HG03442 (cell line): ENCODE data around the gene GADD45GIP1.
"Not testable (repeated sequence)": the region's sequence is repeated elsewhere in the genome, so short reads cannot be mapped to it uniquely, and the experiment has no call there.

ENCODE experiments used
- ATAC-seq: cut with Tn5 transposase; IDR thresholded peaks from one replicate; pipeline ENCODE4 v1.9.1; 2021; ENCODE audit warnings: mild to moderate bottlenecking, moderate library complexity; ENCODE audit not compliant: unreplicated experiment

GADD45GIP1 gene

GRCh38 chr19:12990431-12990830, 33.4 kb upstream of the GADD45GIP1 start:
- no peak for ATAC-seq

- ATAC-seq: no peak
Measured at GRCh38 chr19:12987781-12988180, 30.8 kb upstream of the GADD45GIP1 start.

- no peak for ATAC-seq
Measured at GRCh38 chr19:12987190-12987589, 30.2 kb upstream of the GADD45GIP1 start.

- no peak for ATAC-seq
Measured at GRCh38 chr19:12986726-12987125, 29.7 kb upstream of the GADD45GIP1 start.

- ATAC-seq: no peak
Measured at GRCh38 chr19:12985049-12985776, 28.2 kb upstream of the GADD45GIP1 start.

GRCh38 chr19:12984683-12985048, 27.6 kb upstream of the GADD45GIP1 start:
- no peak for ATAC-seq

- no peak for ATAC-seq
Measured at GRCh38 chr19:12984143-12984627, 27.2 kb upstream of the GADD45GIP1 start.

GRCh38 chr19:12983542-12984142, 26.6 kb upstream of the GADD45GIP1 start:
- peak; percentile 55 for ATAC-seq

GRCh38 chr19:12983091-12983490, 26.1 kb upstream of the GADD45GIP1 start:
- ATAC-seq: no peak

- no peak for ATAC-seq
Measured at GRCh38 chr19:12982648-12983047, 25.6 kb upstream of the GADD45GIP1 start.

- ATAC-seq: no peak
Measured at GRCh38 chr19:12979974-12980373, 23.0 kb upstream of the GADD45GIP1 start.

- ATAC-seq: not testable (repeated sequence)
Measured at GRCh38 chr19:12976109-12976508, 19.1 kb upstream of the GADD45GIP1 start.

GRCh38 chr19:12975221-12975741, 18.3 kb upstream of the GADD45GIP1 start:
- no peak for ATAC-seq

- ATAC-seq: no peak
Measured at GRCh38 chr19:12974301-12975220, 17.5 kb upstream of the GADD45GIP1 start.

GRCh38 chr19:12973236-12973635, 16.2 kb upstream of the GADD45GIP1 start:
- ATAC-seq: no peak

GRCh38 chr19:12970070-12970820, 13.2 kb upstream of the GADD45GIP1 start:
- no peak for ATAC-seq

- ATAC-seq: no peak
Measured at GRCh38 chr19:12969292-12969988, 12.4 kb upstream of the GADD45GIP1 start, which contains the start of gene DAND5. TSS of gene DAND5 (plus strand) at chr19:12969576. CDS start at chr19:12969661, 85 bp downstream.

- no peak for ATAC-seq
Measured at GRCh38 chr19:12967907-12968306, 10.9 kb upstream of the GADD45GIP1 start.

- ATAC-seq: no peak
Measured at GRCh38 chr19:12965812-12966135, 8.8 kb upstream of the GADD45GIP1 start.
